NCI-H460 (cell line): ENCODE results near the gene SLC25A53. TPM values are rescaled to one million over a fixed set of nuclear protein-coding genes. Genes with fewer than 3 reads are reported as not detected.
A peak's percentile ranks its signal among the peaks of the same experiment; 100 is the strongest.

Experiments
- DNase-seq: peaks from one replicate; pipeline ENCODE4 v3.0.0-alpha.2; 2016; ENCODE audit warnings: low read depth; ENCODE audit errors: extremely low read depth
- polyA plus RNA-seq: library from polyadenylated mRNA; depleted of rRNA; stranded (reverse); fragments of >200 nt; gene quantifications from 2 replicates; pipeline ENCODE4 v1.2.3, GENCODE V29; 2014; cell fraction: nucleus; rRNA removed
- total RNA-seq: library from RNA; depleted of rRNA; stranded (reverse); fragments of >200 nt; shearing (Covaris generic); gene quantifications from 2 replicates; pipeline ENCODE4 v1.2.3, GENCODE V29; 2014; rRNA removed

The SLC25A53 gene, protein sequence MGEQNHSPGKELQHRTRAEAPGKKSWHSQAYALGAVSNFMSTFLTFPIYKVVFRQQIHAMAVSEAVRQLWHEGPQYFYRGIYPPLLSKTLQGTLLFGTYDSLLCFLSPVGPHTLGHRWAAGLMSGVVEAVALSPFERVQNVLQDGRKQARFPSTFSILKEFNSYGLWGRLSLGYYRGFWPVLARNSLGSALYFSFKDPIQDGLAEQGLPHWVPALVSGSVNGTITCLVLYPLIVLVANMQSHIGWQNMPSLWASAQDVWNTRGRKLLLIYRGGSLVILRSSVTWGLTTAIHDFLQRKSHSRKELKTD
- total RNA-seq = 7.4 and 8.1 TPM in 2 replicates
- polyA plus RNA-seq = 5.8 and 11.8 TPM in 2 replicates

DNA sequence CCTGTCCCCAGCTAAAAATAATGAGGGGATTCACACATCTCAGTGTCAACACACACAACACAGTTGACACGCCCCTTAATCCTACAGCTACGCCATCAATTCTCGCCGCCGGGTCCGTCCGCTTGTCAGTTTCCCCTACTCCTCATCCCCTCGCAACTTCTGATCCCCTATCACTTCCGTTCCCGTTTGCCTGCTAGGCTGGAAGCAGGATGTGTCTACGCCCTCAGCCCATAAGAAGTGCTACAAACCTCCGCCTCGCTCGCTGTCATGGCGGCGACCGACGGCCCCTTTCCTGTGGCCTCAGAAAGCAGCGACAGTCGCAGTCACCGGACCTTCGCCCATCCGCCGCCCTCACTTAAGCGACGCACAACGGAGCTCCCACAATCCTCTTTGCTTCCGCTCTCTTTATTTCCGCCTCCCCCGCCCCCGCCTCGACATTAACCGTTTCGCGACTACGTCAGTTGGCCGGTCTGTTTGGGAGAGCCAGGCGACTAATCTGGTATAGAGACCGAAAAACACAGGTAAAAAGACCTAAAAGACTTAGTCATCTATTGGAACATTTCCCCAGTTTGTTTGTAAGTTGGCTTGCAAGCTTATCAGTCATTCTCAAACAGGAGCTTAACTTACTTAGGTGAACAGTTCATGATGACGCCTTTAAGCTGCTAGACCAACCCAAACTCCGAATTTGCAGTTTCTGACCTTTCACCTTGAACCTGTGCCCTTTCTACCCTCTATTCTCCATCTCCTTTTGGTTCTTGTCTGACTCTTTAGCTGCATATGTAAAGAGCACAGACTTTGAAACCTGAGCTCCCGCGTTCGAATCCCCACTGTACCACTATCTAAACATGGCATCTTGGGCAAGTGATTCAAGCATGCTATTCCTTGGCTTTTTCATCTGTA lies at the start of gene SLC25A53:
Gene SLC25A53 (minus strand): TSS at position 380 of the 900 bp plus-strand sequence. CDS start 51,752 bp downstream, outside the sequence.
- DNase-seq = peak; percentile 81

- DNase-seq = no peak
Observed at GRCh38 chrX:104205548-104205947, 48.7 kb upstream of the SLC25A53 start.

GRCh38 chrX:104195489-104196084 lies 38.8 kb upstream of the SLC25A53 start:
- peak; percentile 36 for DNase-seq

DNA sequence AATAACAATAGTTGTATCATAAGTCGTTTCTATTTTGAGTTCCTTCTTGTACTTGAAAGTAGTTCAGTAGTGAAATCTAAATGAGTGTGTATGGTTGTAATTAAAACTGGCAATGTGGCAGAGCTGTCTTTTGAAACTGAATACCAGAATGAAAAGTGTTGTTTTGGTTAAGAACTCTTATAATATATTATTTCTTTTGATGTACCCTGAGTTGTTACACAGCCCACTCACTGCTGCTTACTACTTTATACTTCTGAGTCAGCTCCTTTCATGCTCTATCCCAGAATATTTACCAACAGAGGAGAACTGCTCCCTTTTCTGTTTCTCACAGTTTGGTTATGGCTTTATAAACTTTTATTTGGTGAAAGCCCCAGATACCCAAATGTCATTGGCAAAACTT lies 38.2 kb upstream of the SLC25A53 start:
- no peak for DNase-seq

- DNase-seq = no peak
Observed at GRCh38 chrX:104193485-104193884, 36.7 kb upstream of the SLC25A53 start.

- no peak for DNase-seq
Observed at GRCh38 chrX:104189837-104190236, 33.0 kb upstream of the SLC25A53 start.

GRCh38 chrX:104187931-104188330 lies 31.1 kb upstream of the SLC25A53 start:
- DNase-seq = no peak

- no peak for DNase-seq
Observed at GRCh38 chrX:104183685-104184084, 26.9 kb upstream of the SLC25A53 start.

- DNase-seq = no peak
Observed at GRCh38 chrX:104173841-104174240, 17.0 kb upstream of the SLC25A53 start.

DNA sequence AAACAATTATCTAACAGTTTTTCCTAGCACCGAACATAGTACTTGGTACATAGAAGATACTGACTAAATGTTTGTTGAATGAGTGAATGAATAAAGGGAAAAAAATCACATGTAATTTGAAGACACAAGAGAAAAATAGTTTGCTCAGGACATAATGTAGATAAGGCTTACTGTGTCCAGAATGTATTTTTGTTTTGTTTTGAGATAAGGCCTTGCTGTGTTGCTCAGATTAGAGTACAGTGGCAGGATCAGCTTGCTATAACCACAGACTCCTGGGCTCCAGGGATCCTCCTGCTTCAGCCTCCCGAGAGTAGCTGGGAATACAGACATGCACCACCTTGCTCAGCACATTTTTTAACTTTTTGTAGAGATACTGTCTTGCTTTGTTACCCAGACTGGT lies 16.0 kb upstream of the SLC25A53 start:
- no peak for DNase-seq

DNA sequence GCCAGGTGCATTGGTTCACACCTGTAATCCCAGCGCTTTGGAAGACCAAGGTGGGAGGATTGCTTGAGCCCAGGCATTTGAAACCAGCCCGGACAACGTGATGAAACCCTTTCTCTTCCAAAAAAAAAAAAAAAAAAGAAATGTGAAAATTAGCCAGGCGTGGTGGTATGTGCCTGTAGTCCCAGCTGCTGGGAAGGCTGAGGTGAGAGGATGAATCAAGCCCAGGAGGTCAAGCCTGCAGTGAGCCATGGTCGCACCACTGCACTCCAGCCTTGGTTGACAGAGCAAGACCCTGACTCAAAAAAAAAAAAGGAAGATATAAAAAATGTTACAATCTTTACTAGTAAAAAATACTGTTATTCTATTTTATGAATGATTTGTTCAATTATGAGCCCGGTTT lies 15.3 kb upstream of the SLC25A53 start:
- DNase-seq = no peak

DNA sequence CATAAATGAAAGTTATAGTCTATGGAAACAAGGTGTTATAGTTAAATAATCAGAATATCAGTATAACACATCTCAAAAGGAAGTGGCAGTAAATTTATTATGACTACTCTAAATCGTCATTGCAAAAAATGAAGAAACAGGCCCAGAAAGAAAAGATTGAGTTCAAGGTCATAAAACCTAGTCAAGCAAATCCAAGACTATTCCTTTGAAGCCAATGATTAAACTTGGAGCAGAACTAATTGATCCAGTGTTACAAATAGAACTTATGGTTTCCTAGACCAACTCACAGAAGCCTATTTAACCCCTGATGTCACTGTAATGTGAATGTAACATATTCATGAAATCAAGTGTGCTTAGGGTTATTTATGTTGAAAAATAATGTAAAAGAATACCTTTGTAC lies 11.3 kb upstream of the SLC25A53 start:
- DNase-seq = no peak

- no peak for DNase-seq
Observed at GRCh38 chrX:104166735-104167436, 10.1 kb upstream of the SLC25A53 start.

DNA sequence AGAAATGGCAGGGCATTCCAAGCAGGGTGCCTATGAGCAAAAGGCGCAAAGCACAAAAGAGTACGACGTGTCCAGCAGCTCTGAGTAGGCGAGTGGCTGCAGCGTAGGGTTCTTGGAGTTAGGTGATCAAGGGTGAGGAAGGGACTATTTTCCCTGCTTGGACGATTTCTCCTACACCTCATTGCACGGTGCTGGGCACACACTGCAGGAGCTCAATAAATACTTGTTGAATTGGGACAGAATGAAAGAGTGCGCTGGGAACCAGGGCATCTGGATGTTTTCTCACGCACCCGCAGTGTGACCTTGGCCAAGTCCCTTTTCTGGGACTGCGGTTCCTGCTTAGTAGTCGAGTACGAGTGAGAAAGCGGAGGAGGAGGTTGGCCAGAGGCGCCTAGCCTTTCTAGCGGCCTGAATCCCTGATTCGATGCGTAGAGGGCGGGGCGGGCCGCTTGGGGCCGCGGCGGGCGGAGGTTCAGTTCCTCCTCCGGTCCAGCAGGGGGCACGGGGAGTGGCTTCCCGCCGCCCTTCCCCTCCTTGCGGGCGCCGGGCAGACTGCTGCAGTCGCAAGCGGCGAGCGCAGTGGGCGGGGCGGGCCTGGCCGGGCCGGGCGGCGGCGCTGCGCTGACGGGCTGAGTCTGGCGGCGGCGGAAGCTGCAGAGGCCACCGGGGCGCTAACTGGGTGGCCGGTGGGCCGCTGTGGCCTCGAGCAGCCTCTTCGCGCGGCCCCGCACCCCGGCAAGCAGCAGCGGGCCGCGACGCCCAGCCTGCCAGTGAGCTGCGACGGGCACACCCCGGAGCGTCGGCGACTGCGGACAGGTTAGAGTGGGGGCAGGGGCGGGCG lies 9.3 kb upstream of the SLC25A53 start, which contains the start of gene FAM199X:
Gene FAM199X (plus strand): TSS at position 560 of the 841 bp plus-strand sequence. CDS start 333 bp downstream, outside the sequence.
- peak; percentile 83 for DNase-seq

DNA sequence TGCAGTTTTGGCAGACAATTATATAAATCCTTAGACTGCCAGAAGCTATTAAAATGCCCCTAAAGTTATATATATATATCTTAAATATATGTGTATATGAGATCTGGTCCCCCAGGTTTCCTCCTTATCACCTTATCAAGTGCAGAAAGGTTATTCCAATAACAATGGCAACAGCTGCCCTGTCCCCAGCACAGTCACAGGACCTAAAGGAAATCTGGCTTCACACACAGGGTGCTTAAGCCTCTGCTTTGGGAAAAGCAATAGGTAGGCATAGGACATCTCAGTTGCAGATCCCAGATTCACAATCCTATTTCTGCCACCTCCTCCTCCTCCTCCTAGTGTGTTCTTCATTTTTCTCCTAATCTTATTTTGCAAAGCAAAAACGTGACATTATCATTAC lies 5.8 kb downstream of the SLC25A53 start:
- DNase-seq = no peak

DNA sequence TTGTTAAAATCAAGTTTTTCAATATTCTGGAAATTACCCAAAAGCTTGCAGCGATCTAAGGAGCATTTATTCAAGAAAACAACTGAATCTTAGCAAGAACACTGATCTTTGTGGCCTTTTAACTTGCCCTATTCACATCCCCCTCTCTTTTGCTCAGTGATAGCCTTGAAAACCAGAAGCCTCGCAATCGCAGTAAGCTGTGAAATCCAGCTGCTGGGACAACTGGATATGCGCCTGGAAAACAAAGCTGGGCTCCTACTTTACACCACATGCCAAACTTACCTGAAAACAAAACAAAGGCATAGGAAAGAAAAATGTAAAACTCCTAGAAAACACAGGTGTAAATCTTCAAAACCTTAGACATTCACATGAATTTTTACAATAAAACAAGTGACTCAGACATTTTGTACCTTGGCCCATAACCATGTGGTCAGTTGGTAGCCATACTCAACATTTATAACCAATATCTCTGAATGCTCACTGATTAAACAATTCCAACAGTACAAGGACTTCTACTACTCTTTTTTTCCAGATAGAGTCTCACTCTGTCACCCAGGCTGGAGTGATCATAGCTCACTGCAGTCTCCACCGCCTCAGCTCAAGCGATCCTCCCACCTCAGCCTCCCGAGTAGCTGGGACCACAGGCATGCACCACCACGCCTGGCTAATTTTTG lies 15.6 kb downstream of the SLC25A53 start:
- no peak for DNase-seq

- DNase-seq = no peak
Observed at GRCh38 chrX:104137496-104137895, 19.3 kb downstream of the SLC25A53 start.

DNA sequence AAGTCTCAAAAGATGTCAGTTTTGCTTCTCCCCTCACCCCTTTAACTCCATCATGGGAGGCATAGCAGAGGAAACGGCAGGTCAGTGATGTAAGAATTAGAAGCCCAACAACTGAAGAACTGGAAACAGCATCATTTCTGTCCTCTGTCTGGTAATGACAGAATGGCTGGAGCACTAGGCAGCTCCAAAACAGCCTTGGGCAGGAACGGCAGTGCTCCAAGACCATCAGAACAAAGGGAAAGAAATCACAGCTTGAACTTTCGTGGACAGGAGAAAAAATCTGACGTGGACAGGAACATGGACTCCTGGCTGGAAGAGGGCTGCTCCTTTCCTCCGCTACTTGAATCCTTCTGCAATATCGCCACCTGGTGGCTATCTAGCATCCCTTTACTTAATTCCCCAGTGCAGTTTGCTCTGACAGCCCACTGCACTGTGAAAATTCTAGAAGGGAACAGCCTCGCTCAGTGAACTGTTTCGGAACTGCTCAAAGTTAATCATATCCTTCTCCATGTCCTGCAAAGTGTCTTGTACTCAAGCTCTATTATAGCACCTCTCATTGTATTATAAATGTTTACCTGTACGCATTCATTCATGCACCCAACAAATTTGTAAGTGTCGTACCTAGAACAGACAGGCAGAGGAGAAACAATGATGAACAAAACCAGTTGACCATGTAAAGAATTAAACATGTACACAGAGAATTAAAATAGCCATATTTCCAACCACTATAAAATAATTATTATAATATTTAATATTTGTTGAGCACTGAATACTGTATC lies 20.4 kb downstream of the SLC25A53 start:
- peak; percentile 76 for DNase-seq
